HUES64 (cell line): Measurements from ENCODE around the gene CTLA4.
"Not testable (repeated sequence)": the region's sequence is repeated elsewhere in the genome, so short reads cannot be mapped to it uniquely, and the experiment has no call there.

Source experiments
- H3K27ac ChIP-seq: 2 replicates; pipeline ENCODE4 v1.7.0; 2013; ENCODE audit warnings: low read depth, low read length, inconsistent platforms
- H3K27me3 ChIP-seq: 2 replicates; pipeline ENCODE4 v1.6.1; 2013; ENCODE audit warnings: mild to moderate bottlenecking, low read length; ENCODE audit not compliant: insufficient read depth
- H3K36me3 ChIP-seq: 2 replicates; pipeline ENCODE4 v1.6.1; 2013; ENCODE audit warnings: mild to moderate bottlenecking, low read length; ENCODE audit not compliant: insufficient read depth
- H3K4me1 ChIP-seq: 2 replicates; pipeline ENCODE4 v1.6.1; 2013; ENCODE audit warnings: mild to moderate bottlenecking, low read length, moderate library complexity; ENCODE audit not compliant: insufficient read depth
- H3K4me3 ChIP-seq: 2 replicates; pipeline ENCODE4 v1.5.1; 2013; ENCODE audit warnings: mild to moderate bottlenecking, low read length, moderate library complexity
- H3K9ac ChIP-seq: 2 replicates; pipeline ENCODE4 v1.6.1; 2013; ENCODE audit warnings: mild to moderate bottlenecking, low read depth, low read length
- H3K9me3 ChIP-seq: 2 replicates; pipeline ENCODE4 v1.6.1; 2013; ENCODE audit warnings: low read depth, low read length; ENCODE audit not compliant: insufficient read depth
- WGBS: fragments of 150-250, 120-280 bp; methylation state at CpG from one replicate; pipeline ENCODE4 v1.1.7; 2013; ENCODE audit warnings: missing lambda C conversion rate; 5-methylcytosine and 5-hydroxymethylcytosine counted together

CTLA4 gene

GRCh38 chr2:203876328-203876727, 8.8 kb downstream of the CTLA4 start:
- H3K36me3 ChIP-seq: no peaks in the 10 kb centered on the region
- H3K4me3 ChIP-seq: no peak overlapping the region
- H3K9ac ChIP-seq: no peak overlapping the region
- H3K9me3 ChIP-seq: no peaks in the 10 kb centered on the region
- no peaks in the 10 kb centered on the region for H3K27me3 ChIP-seq
- no peak overlapping the region for H3K27ac ChIP-seq
- 91% methylated on average over 3 of the region's 3 CpGs for WGBS
- no peaks in the 10 kb centered on the region for H3K4me1 ChIP-seq

GRCh38 chr2:203878063-203878462, 10.5 kb downstream of the CTLA4 start:
- WGBS: 69% methylated on average over 5 of the region's 5 CpGs
- H3K9ac ChIP-seq: no peak overlapping the region
- H3K9me3 ChIP-seq: no peaks in the 10 kb centered on the region
- H3K4me1 ChIP-seq: no peaks in the 10 kb centered on the region
- no peak overlapping the region for H3K4me3 ChIP-seq
- no peaks in the 10 kb centered on the region for H3K27me3 ChIP-seq
- no peak overlapping the region for H3K27ac ChIP-seq
- H3K36me3 ChIP-seq: no peaks in the 10 kb centered on the region

GRCh38 chr2:203880557-203881125, 13.1 kb downstream of the CTLA4 start:
- H3K36me3 ChIP-seq: no peaks in the 10 kb centered on the region
- H3K4me1 ChIP-seq: no peaks in the 10 kb centered on the region
- H3K4me3 ChIP-seq: no peak overlapping the region

GRCh38 chr2:203881185-203881584, 13.6 kb downstream of the CTLA4 start:
- not testable (repeated sequence) for H3K9ac ChIP-seq, H3K9me3 ChIP-seq, H3K27ac ChIP-seq, H3K4me1 ChIP-seq, H3K4me3 ChIP-seq, H3K27me3 ChIP-seq, H3K36me3 ChIP-seq
- WGBS: 100% methylated on average over 3 of the region's 3 CpGs

More at GRCh38 chr2:203880557-203881125, 13.1 kb downstream of the CTLA4 start:
- WGBS: 83% methylated on average over 7 of the region's 7 CpGs
- Histone ChIP-seq H3K9me3 (no peaks in the 10 kb centered on the region), H3K27ac (no peak overlapping the region), H3K9ac (no peak overlapping the region), H3K27me3 (no peaks in the 10 kb centered on the region)

GRCh38 chr2:203882551-203882950, 15.0 kb downstream of the CTLA4 start:
- 100% methylated on average over 1 of the region's 1 CpG for WGBS
- Histone ChIP-seq H3K4me3 (no peak overlapping the region), H3K9ac (no peak overlapping the region), H3K9me3 (no peaks in the 10 kb centered on the region), H3K27me3 (no peaks in the 10 kb centered on the region), H3K4me1 (no peaks in the 10 kb centered on the region), H3K27ac (no peak overlapping the region), H3K36me3 (no peaks in the 10 kb centered on the region)

GRCh38 chr2:203886661-203887151, 19.1 kb downstream of the CTLA4 start:
- H3K4me3 ChIP-seq: no peak overlapping the region
- 92% methylated on average over 2 of the region's 3 CpGs for WGBS

GRCh38 chr2:203887677-203888076, 20.1 kb downstream of the CTLA4 start:
- H3K9me3 ChIP-seq: no peaks in the 10 kb centered on the region
- H3K27me3 ChIP-seq: no peaks in the 10 kb centered on the region
- H3K4me3 ChIP-seq: no peak overlapping the region
- no peaks in the 10 kb centered on the region for H3K36me3 ChIP-seq
- no peak overlapping the region for H3K9ac ChIP-seq
- H3K27ac ChIP-seq: no peak overlapping the region
- no peaks in the 10 kb centered on the region for H3K4me1 ChIP-seq

More at GRCh38 chr2:203886661-203887151, 19.1 kb downstream of the CTLA4 start:
- H3K9me3 ChIP-seq: no peaks in the 10 kb centered on the region
- no peak overlapping the region for H3K9ac ChIP-seq
- H3K4me1 ChIP-seq: no peaks in the 10 kb centered on the region
- H3K27ac ChIP-seq: no peak overlapping the region
- no peaks in the 10 kb centered on the region for H3K36me3 ChIP-seq
- no peaks in the 10 kb centered on the region for H3K27me3 ChIP-seq

GRCh38 chr2:203889542-203889941, 22.0 kb downstream of the CTLA4 start:
- no peaks in the 10 kb centered on the region for H3K36me3 ChIP-seq
- H3K27ac ChIP-seq: no peak overlapping the region
- H3K4me3 ChIP-seq: no peak overlapping the region
- H3K4me1 ChIP-seq: no peaks in the 10 kb centered on the region
- H3K9ac ChIP-seq: no peak overlapping the region
- no peaks in the 10 kb centered on the region for H3K27me3 ChIP-seq
- H3K9me3 ChIP-seq: no peaks in the 10 kb centered on the region
- WGBS: 100% methylated on average over 1 of the region's 1 CpG

GRCh38 chr2:203889944-203890343, 22.4 kb downstream of the CTLA4 start:
- H3K27ac ChIP-seq: no peak overlapping the region
- no peaks in the 10 kb centered on the region for H3K9me3 ChIP-seq
- H3K27me3 ChIP-seq: no peaks in the 10 kb centered on the region
- WGBS: 100% methylated on average over 1 of the region's 1 CpG
- H3K4me3 ChIP-seq: no peak overlapping the region
- no peak overlapping the region for H3K9ac ChIP-seq
- no peaks in the 10 kb centered on the region for H3K36me3 ChIP-seq
- H3K4me1 ChIP-seq: no peaks in the 10 kb centered on the region

- H3K9ac ChIP-seq: no peak overlapping the region
- H3K36me3 ChIP-seq: no peaks in the 10 kb centered on the region
- 93% methylated on average over 1 of the region's 1 CpG for WGBS
- no peak overlapping the region for H3K4me3 ChIP-seq
- no peaks in the 10 kb centered on the region for H3K27me3 ChIP-seq
- no peak overlapping the region for H3K27ac ChIP-seq
- H3K9me3 ChIP-seq: no peaks in the 10 kb centered on the region
- H3K4me1 ChIP-seq: no peaks in the 10 kb centered on the region
Observed at GRCh38 chr2:203890733-203891132, 23.2 kb downstream of the CTLA4 start.

GRCh38 chr2:203891474-203891873, 23.9 kb downstream of the CTLA4 start:
- WGBS: 100% methylated on average over 2 of the region's 2 CpGs
- Histone ChIP-seq H3K4me3 (no peak overlapping the region), H3K9me3 (no peaks in the 10 kb centered on the region), H3K36me3 (no peaks in the 10 kb centered on the region), H3K9ac (no peak overlapping the region), H3K27ac (no peak overlapping the region), H3K27me3 (no peaks in the 10 kb centered on the region), H3K4me1 (no peaks in the 10 kb centered on the region)

- Histone ChIP-seq H3K9ac (no peak overlapping the region), H3K9me3 (no peaks in the 10 kb centered on the region), H3K4me1 (no peaks in the 10 kb centered on the region), H3K27ac (no peak overlapping the region), H3K4me3 (no peak overlapping the region), H3K36me3 (no peaks in the 10 kb centered on the region), H3K27me3 (no peaks in the 10 kb centered on the region)
- 93% methylated on average over 4 of the region's 4 CpGs for WGBS
Observed at GRCh38 chr2:203892207-203892606, 24.6 kb downstream of the CTLA4 start.
